K562 (cell line): ENCODE data around the gene CRYBG3. TPM values are rescaled to one million over a fixed set of nuclear protein-coding genes. Genes with fewer than 3 reads are reported as not detected.

Experiments used
- BRD9 ChIP-seq: fragments of 450-650 bp; IDR thresholded peaks from 2 replicates; pipeline ENCODE4 v1.6.1; 2018; ENCODE audit warnings: low read depth; ENCODE audit not compliant: partially characterized antibody
- CBX3 ChIP-seq, 2 experiments: IDR thresholded peaks; 1 replicate in 1 of 2; 2 replicates in 1 of 2; pipeline ENCODE4 v1.6.1; 2012; ENCODE audit warnings: inconsistent platforms in 2 of 2, low read length in 2 of 2, borderline replicate concordance in 1 of 2, control low read depth in 1 of 2
- CHCHD3 ChIP-seq: fragments of 250-450 bp; sonication (Bioruptor Pico); IDR thresholded peaks from 2 replicates; pipeline ENCODE4 v2.1.2; 2022; ENCODE audit warnings: mild to moderate bottlenecking
- DMBX1 ChIP-seq: fragments of 250-450 bp; sonication (Bioruptor Pico); IDR thresholded peaks from 2 replicates; pipeline ENCODE4 v1.8.0; 2022; ENCODE audit warnings: inconsistent platforms, mild to moderate bottlenecking, moderate library complexity, borderline replicate concordance
- GABPB1 ChIP-seq: sonication (generic); formaldehyde crosslinking; IDR thresholded peaks from 2 replicates; pipeline ENCODE4 v1.8.0; 2022; ENCODE audit warnings: mild to moderate bottlenecking, missing genetic modification reagents
- GATAD2B ChIP-seq: fragments of 450-650 bp; IDR thresholded peaks from 2 replicates; pipeline ENCODE4 v1.6.1; 2017; ENCODE audit warnings: mild to moderate bottlenecking, borderline replicate concordance
- HNRNPL ChIP-seq: fragments of 200-400 bp; formaldehyde crosslinking; IDR thresholded peaks from 2 replicates; pipeline ENCODE4 v1.6.1; 2017; ENCODE audit warnings: low read depth, mild to moderate bottlenecking, low read length
- LEF1 ChIP-seq: fragments of 450-650 bp; IDR thresholded peaks from 2 replicates; pipeline ENCODE4 v1.6.1; 2016; ENCODE audit warnings: mild to moderate bottlenecking
- MTA3 ChIP-seq: fragments of 450-650 bp; formaldehyde crosslinking; IDR thresholded peaks from 2 replicates; pipeline ENCODE4 v1.6.1; 2017; ENCODE audit warnings: mild to moderate bottlenecking, borderline replicate concordance
- NCOR1 ChIP-seq: fragments of 450-650 bp; IDR thresholded peaks from 2 replicates; pipeline ENCODE4 v1.6.1; 2016; ENCODE audit warnings: mild to moderate bottlenecking, moderate library complexity
- NR2C2 ChIP-seq, 2 experiments: fragments of 200-800 bp in 1 of 2; sonication (Bioruptor generic) in 1 of 2; sonication (generic) in 1 of 2; formaldehyde crosslinking in 1 of 2; IDR thresholded peaks; 2 replicates each; pipeline versions ENCODE4 v1.6.1 to v1.8.0; 2016 to 2022; ENCODE audit warnings: mild to moderate bottlenecking in 1 of 2, missing compliant biosample characterization in 1 of 2, missing genetic modification characterization in 1 of 2, missing genetic modification reagents in 1 of 2
- PCBP1 ChIP-seq: fragments of 200-400 bp; formaldehyde crosslinking; IDR thresholded peaks from 2 replicates; pipeline ENCODE4 v1.6.1; 2018; ENCODE audit warnings: mild to moderate bottlenecking, low read depth, low read length; ENCODE audit not compliant: poor library complexity, severe bottlenecking
- POLR2B ChIP-seq: fragments of 450-650 bp; IDR thresholded peaks from 2 replicates; pipeline ENCODE4 v1.6.1; 2018; ENCODE audit warnings: low read depth; ENCODE audit not compliant: partially characterized antibody
- RAD21 ChIP-seq, 2 experiments: fragments of 250-450 bp in 1 of 2; fragments of 450-650 bp in 1 of 2; sonication (Bioruptor Pico) in 1 of 2; formaldehyde crosslinking in 1 of 2; IDR thresholded peaks in 1 of 2; conservative IDR thresholded peaks in 1 of 2; 2 replicates each; pipeline versions ENCODE4 v1.4.0 to v1.8.0; 2020 to 2022; ENCODE audit warnings: mild to moderate bottlenecking in 2 of 2, moderate library complexity in 1 of 2
- RBM14 ChIP-seq: fragments of 200-400 bp; formaldehyde crosslinking; IDR thresholded peaks from 2 replicates; pipeline ENCODE4 v1.6.1; 2018; ENCODE audit warnings: low read depth, mild to moderate bottlenecking, low read length, moderate library complexity, borderline replicate concordance; ENCODE audit not compliant: insufficient read depth
- SMARCB1 ChIP-seq: IDR thresholded peaks from 2 replicates; pipeline ENCODE4 v1.6.1; 2011; ENCODE audit warnings: improper control_type of control experiment, low read depth; ENCODE audit not compliant: insufficient read length
- XRCC4 ChIP-seq: IDR thresholded peaks from one replicate; pipeline ENCODE4 v1.6.1; 2011; ENCODE audit not compliant: insufficient read depth, insufficient read length; ENCODE audit errors: extremely low read depth
- ZNF121 ChIP-seq: sonication (generic); formaldehyde crosslinking; conservative IDR thresholded peaks from 2 replicates; pipeline ENCODE4 v1.8.0; 2022; ENCODE audit warnings: missing genetic modification reagents
- ZNF263 ChIP-seq: sonication (generic); formaldehyde crosslinking; IDR thresholded peaks from 2 replicates; pipeline ENCODE4 v1.8.0; 2022; ENCODE audit warnings: mild to moderate bottlenecking, missing genetic modification reagents, borderline replicate concordance
- ZNF445 ChIP-seq: fragments of 250-450 bp; sonication (Bioruptor Pico); IDR thresholded peaks from 2 replicates; pipeline ENCODE4 v1.4.0; 2020; ENCODE audit warnings: low read depth, mild to moderate bottlenecking, moderate library complexity
- polyA plus RNA-seq, 8 experiments: library from polyadenylated mRNA; depleted of rRNA in 4 of 8; stranded (reverse) in 5 of 8; unstranded in 3 of 8; fragments of >200 nt; fragmentation: Nextera tagmentation in 2 of 8; fragmentation: Illumina TruSeq in 1 of 8; extraction: Ambion mirVana in 2 of 8; extraction: Trizol in 1 of 8; gene quantifications; 2 replicates each; pipeline versions ENCODE4 v1.2.1 to v1.2.3, GENCODE V29; 2011 to 2014; ENCODE audit warnings: inconsistent platforms in 1 of 8, missing spikeins in 1 of 8
- total RNA-seq, 7 experiments: library from RNA; depleted of rRNA in 6 of 7; stranded (reverse); fragments of >200 nt in 6 of 7; fragmentation: Illumina TruSeq in 2 of 7; extraction: Trizol in 2 of 7; gene quantifications; 2 replicates each; pipeline versions ENCODE4 v1.2.1 to v1.2.3, GENCODE V29; 2011 to 2021; ENCODE audit warnings: low replicate concordance in 1 of 7
- TF ChIP-seq, protein P1 (sequence below), 3 experiments: fragments of 200-800 bp in 1 of 3; fragments of 250-450 bp in 1 of 3; fragments of 450-650 bp in 1 of 3; sonication (Bioruptor Pico) in 1 of 3; sonication (Bioruptor generic) in 1 of 3; formaldehyde crosslinking in 1 of 3; IDR thresholded peaks; 2 replicates each; pipeline versions ENCODE4 v1.6.1 to v1.8.0; 2016 to 2022; ENCODE audit warnings: mild to moderate bottlenecking in 2 of 3, missing genetic modification characterization in 2 of 3, missing compliant biosample characterization in 1 of 3, moderate library complexity in 1 of 3
- TF ChIP-seq, protein P2 (sequence below), 2 experiments: fragments of 450-650 bp in 1 of 2; sonication (generic) in 1 of 2; formaldehyde crosslinking in 1 of 2; IDR thresholded peaks in 1 of 2; conservative IDR thresholded peaks in 1 of 2; 2 replicates each; pipeline versions ENCODE4 v1.6.1 to v1.8.1; 2016 to 2023; ENCODE audit warnings: mild to moderate bottlenecking in 2 of 2, moderate library complexity in 2 of 2, inconsistent platforms in 1 of 2, missing genetic modification reagents in 1 of 2

CRYBG3 gene
- total and polyA plus RNA-seq, 9 of the 15 experiments (the other 6 are each of a cell fraction or from before 2014, with no cell fraction given) = 0.08 to 0.72 (median 0.18) TPM

DNA sequence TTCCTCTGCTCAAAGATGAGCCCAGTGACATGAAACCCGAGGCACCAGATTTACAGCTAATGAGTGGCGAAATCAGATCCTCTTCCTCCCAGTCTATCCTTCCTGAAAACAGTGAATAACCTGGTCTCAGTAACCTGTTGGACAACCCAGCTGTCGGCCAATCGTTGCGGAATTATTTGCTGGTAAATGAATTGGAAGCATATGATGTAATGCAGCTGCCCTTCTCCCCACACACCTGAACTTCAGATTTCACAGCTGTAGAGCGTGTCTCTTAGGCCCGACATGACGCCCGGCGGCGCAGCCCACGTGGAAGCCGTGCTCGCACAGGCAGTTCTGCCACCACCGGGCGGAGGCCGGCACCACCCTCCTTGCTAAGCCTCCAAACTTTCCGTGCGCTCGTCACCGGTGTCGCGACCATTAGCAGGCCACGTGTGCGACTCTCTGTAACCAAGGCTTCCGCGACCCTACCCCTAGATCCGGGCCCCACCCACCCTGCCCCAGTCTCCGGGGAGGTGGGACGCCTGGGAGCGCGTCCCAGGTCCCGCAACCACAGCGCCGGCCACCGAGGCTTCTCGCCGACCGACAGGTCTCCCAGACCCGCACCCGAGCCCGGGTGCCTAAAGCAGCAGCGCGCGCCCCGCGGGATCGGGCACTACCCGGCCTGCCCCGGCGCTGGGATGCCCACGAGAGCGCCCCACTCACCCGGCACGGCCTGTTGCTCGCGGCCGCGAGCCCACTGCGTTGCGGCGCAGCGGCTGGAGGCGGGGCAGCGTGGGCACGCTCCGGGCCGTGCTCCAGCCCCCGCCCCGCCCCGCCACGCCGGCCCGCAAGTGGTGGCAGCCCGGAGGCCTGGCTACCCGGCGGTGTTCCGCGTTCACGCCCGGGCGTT lies 150.1 kb downstream of the CRYBG3 start, which contains the start of gene RIOX2 (continued):
- TF ChIP-seq XRCC4 = no peak
- TF ChIP-seq NCOR1 = no peak
- 0 out of 2 replicates have a peak, but pooled peaks have one; percentile 40 for TF ChIP-seq GATAD2B
- TF ChIP-seq GABPB1 (CRISPR knock-in tag) = no peak
- no peak for TF ChIP-seq LEF1
- no peak for TF ChIP-seq ZNF121 (CRISPR knock-in tag)
- TF ChIP-seq CBX3 (IDR thresholded peaks at IDR 0.05; ENCODE audit: borderline replicate concordance in 1 of 2, low read length in 2 of 2) = no peak
- no peak for TF ChIP-seq NR2C2 (CRISPR knock-in tag; IDR thresholded peaks at IDR 0.05)
- no peak for TF ChIP-seq NR2C2 (tag; IDR thresholded peaks at IDR 0.05)
- TF ChIP-seq BRD9 = no peak
- no peak for TF ChIP-seq RAD21 (CRISPR knock-in tag; conservative IDR thresholded peaks at IDR 0.05 in 1 of 2, IDR thresholded peaks at IDR 0.05 in 1 of 2)
- TF ChIP-seq HNRNPL = peak; percentile 63; the same call in 1 of the 2 replicates
- TF ChIP-seq, protein P1, sequence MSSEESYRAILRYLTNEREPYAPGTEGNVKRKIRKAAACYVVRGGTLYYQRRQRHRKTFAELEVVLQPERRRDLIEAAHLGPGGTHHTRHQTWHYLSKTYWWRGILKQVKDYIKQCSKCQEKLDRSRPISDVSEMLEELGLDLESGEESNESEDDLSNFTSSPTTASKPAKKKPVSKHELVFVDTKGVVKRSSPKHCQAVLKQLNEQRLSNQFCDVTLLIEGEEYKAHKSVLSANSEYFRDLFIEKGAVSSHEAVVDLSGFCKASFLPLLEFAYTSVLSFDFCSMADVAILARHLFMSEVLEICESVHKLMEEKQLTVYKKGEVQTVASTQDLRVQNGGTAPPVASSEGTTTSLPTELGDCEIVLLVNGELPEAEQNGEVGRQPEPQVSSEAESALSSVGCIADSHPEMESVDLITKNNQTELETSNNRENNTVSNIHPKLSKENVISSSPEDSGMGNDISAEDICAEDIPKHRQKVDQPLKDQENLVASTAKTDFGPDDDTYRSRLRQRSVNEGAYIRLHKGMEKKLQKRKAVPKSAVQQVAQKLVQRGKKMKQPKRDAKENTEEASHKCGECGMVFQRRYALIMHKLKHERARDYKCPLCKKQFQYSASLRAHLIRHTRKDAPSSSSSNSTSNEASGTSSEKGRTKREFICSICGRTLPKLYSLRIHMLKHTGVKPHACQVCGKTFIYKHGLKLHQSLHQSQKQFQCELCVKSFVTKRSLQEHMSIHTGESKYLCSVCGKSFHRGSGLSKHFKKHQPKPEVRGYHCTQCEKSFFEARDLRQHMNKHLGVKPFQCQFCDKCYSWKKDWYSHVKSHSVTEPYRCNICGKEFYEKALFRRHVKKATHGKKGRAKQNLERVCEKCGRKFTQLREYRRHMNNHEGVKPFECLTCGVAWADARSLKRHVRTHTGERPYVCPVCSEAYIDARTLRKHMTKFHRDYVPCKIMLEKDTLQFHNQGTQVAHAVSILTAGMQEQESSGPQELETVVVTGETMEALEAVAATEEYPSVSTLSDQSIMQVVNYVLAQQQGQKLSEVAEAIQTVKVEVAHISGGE (CRISPR knock-in tag; IDR thresholded peaks at IDR 0.05) = no peak
- no peak for TF ChIP-seq CHCHD3 (CRISPR knock-in tag)
- no peak for TF ChIP-seq PCBP1
- no peak for TF ChIP-seq MTA3
- TF ChIP-seq, protein P2, sequence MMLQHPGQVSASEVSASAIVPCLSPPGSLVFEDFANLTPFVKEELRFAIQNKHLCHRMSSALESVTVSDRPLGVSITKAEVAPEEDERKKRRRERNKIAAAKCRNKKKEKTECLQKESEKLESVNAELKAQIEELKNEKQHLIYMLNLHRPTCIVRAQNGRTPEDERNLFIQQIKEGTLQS (IDR thresholded peaks at IDR 0.05) = no peak
- TF ChIP-seq, protein P2 (CRISPR knock-in tag; conservative IDR thresholded peaks at IDR 0.05) = no peak
- TF ChIP-seq ZNF263 (CRISPR knock-in tag) = no peak
- no peak for TF ChIP-seq POLR2B
- no peak for TF ChIP-seq DMBX1 (CRISPR knock-in tag)
- TF ChIP-seq SMARCB1 = no peak
- TF ChIP-seq ZNF445 (CRISPR knock-in tag) = no peak
- TF ChIP-seq RBM14 = no peak
